HG03064 (cell line): ENCODE measurements around the gene C6.

Experiments
- ATAC-seq: cut with Tn5 transposase; IDR thresholded peaks from one replicate; pipeline ENCODE4 v1.9.1; 2021; ENCODE audit warnings: low read depth; ENCODE audit not compliant: unreplicated experiment

C6 gene

DNA sequence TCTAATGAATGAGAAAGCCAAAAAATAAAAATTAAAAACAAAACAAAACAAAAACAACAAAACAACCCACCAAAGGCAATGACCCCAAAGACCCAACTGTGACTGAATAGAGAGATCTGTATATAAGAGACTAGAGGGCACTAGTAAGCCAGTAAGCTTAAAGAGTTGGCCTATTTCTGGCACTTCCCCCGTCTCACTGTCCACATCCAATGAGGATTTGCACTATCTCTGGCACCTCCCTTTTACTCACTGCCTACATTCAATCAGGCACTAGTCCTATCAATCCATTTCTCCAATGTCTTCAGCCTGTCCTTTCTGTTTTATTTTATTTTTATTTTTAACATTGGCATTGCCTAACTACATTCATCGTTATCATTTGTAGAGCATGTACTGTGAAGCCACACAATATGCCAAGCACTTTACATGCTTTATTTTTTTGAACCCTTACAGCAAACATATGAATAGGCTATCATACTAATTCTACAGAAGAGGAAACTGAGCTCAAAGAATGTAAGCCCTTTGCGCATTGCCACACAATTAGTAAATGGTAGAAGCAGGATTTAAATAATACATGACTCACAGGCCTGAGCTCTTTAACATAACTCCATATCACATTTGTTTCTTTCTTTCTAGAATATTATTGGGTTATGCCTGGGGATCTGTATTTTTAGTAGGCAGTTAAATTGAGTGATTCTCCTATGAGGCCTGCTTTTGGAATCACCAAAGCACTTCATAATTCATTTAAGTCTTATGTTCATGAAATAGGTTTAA lies 70.0 kb downstream of the C6 start:
- no peak for ATAC-seq

DNA sequence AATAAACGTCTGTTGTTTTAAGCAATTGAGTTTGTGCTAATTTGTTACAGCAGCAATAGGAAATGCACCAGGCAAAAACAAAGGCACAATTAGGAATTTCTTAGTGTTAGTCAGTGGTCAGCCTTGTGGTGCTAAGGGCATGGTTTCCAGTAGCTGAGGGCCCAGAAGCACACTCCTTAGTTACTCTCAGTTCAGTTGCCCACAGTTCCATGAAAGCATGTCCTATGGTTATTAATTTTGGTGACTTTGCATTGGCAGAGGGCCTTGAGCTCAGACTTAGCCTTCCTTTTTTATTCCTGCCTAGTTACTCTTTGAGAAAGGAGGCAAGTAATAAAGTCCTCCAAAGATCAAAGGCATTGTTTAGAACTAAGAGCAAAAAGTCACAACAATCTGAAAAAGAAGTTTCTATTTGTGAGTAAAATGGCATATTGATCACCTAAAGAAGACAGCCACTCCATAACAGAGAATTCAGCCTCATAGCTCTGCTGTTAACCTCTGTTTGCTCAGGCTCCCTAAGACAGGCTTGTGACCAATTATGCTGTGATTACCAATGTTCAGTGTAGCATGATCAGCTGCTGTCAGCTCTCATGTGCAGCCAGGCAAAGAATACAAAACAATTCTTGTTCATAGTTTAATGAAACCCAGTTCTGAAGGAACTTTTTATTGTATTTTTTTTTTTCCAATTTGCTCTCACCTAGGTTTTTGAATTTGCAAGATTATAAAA lies 85.2 kb downstream of the C6 start:
- ATAC-seq: no peak

DNA sequence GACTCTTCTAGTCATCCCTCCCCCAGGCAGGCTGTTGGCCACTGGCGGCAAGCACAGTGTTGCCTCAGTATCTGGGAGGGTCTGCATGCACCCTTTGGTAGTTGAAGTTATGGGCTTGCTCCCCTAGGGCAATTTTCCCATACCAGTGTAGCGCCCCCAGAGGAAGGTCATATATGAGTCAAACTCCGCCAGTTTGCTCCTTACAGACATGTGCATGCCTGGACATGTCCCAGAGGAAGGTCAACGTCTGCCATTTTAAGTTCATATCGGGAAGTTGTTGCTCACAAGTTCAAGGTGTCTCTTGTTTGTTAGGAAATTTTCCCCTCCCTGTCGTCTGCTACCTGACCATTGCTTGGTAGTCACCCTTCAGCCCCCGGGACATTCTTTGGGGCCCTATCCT lies 90.9 kb downstream of the C6 start:
- ATAC-seq: no peak

DNA sequence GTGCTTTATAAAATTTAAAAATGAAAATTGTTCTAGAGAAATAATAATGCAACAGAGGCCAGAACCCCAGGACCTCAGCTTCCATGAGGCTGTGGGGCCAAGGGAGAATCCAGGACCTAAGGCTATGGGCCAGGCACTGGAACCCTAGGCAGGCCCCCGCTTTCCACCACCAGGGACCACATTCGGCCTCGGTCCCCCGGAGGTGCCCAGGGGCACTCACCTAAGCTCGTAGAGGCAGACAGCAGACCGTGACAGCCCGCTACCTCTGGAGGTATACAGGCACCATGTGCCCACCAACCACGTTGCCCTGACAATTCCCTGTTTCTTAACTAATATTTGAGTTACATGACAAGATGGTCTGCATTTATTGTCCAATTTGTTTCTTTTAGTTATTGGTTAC lies 92.7 kb downstream of the C6 start:
- ATAC-seq: no peak

DNA sequence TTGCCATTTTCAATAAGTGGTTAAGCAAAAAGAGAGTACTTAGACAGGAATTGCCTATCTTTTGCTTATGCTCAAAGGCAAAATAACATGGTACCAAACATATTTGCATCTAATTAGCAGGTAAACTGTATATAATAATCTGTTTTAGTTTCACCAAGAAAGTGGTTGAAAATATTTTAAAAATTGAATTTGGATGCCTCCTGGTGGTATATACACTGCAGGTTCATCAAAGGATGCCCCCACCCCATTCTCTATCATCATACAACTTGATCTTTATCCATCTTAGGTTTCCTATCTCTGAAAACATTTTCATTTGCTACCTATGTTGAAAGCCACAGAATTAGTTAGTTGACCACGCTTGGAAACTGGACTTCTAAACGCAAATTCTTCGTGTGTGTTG lies 95.2 kb downstream of the C6 start:
- ATAC-seq: no peak

DNA sequence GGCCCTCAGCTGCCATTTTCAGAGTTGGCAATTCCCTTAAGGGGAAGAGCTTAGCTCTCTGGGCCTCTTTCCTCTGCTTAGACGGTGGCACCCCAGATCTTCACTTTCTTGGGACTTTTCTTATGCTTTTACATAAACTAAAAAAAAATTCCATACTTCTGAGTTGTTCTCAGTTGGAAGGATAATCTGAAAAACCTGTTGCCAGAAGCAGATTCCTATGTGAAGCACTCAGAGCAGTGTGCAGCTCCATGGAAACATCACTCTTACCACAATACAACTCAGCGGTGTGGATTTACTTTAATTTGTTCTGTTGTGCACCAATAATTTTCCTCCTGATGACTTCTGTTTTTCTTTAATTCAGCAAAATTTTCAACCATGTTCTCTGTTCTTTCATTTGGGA lies 98.1 kb downstream of the C6 start:
- ATAC-seq: no peak

DNA sequence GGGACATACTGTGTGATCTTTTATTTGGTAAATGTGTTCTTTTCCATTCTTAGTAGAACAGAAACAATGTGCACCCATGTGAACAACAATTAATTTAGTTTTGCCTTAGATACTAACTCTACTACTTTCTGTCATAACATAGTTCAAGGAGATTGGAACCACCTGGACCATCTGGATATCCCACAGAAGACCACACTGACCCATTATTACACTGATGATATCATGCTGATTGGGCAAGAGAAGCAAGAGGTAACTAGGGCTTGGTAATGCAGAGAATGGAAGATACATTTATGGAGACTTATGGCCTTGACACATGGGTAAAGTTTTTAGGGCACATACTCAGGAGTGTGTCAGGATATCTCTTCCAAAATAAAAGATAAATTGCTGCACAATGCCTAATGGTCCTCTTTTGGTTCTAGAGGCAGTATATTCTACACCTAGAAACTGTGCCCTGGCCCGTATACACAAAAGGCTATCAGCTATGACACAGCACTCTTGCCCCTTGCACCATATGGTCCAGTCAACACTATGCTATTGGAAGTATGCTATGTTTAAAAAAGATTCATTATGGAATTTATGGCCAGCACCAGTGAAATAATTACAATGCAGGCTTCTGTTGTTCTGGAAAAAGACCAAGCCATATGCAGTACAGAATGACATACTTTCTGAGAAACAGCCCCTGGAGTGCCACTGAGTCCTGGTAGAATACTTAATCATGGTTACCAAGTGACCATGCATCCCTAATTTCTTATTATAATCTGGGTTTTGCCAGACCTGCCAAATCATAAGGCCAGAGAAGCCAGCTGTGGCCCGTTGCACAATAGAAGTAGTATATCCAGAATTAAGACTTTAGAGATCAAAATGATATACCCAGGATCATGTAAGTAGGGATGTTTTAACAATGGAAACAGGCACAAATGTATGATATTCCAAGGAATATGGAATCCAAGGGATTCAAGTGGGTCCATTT lies 100.6 kb downstream of the C6 start:
- ATAC-seq: no peak

DNA sequence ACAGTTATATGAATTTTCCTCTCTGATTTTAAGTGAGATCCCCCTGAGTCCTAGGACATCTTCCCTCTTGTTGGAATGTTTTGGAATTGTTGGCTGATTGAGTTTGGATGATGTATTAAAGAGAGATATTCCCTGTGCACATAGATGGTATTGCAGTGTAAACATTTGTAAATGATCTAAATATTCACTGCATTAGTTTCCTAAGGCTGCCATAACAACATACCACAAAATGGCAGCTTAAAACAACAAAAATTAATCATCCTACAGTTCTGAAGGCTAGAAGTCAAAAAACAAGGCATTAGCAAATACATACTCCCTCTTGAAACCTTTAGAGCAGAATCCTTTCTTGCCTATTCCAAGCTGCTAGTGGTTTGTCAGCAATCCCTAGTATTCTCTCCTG lies 104.1 kb downstream of the C6 start:
- ATAC-seq: no peak

DNA sequence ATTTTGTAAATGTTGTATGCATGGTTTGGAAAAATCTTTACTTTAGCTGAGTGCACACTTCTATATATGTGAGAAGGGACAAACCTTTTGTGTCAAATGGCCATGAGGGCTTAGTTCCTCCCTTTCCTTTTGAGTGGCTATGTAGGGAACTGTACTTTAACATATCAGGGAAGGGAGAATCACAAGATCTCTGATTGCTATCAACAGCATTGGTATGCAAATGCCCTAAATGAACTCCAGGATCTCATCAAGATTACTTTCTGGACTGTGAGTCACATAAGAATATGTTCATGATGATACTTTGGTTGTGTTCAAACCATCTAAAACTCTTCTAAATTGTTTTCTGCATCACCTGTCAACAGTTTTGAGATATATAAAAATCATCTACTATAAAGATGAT lies 111.0 kb downstream of the C6 start:
- no peak for ATAC-seq

DNA sequence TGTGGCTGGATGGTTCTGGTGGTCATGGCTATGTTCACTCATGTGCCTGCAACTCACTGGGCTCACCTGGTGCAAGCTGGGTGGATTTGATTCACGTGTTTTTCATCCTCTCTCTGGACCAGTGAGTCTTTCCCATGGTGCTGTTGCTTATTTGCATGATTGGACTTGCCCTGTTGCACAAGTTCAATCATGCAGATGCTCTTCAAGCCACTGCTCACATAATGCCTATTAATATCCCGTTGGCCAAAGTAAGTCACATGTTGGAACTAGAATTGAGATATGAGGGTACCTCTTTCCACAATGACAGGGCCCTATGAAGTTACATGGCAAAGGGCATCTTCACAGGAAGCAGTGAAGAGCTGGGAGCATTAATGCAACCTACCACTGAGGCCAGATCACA lies 115.7 kb downstream of the C6 start:
- no peak for ATAC-seq

DNA sequence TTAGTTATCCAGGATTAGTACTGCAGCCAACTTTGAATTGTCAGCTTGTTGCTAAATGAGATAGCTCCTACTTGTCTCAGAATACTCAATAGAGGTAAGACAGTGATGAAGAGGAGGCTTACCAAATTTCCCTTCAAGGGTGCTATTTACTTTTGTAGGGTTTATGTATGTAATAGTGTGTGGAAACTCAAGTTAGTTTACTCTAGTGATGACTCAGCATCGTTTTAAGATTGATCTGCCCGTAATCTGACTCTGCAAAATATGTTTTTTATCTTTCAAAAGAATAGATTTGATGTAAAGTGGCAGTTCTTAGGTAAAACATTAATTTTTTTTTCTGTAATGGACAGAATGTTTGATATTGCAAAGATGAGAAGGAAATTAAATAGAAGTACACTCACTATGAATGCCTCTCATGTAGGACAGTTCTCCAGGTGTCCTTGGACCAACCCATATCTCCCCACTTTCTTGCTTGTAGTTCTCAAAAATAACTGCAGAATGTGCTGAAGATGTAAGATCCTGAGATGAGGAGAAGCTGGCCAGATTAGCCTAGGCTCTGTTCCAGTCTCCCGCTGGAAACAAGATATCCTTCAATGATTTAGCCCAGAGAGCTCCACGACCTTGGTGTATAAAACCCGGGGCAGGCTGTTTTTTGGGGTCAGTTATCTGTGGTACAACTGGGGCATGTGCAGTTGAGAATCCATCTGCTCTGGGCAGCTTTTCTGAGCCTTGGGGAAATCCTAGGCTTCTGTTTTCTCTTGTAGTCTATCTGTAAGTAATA lies 117.8 kb downstream of the C6 start:
- ATAC-seq: no peak

DNA sequence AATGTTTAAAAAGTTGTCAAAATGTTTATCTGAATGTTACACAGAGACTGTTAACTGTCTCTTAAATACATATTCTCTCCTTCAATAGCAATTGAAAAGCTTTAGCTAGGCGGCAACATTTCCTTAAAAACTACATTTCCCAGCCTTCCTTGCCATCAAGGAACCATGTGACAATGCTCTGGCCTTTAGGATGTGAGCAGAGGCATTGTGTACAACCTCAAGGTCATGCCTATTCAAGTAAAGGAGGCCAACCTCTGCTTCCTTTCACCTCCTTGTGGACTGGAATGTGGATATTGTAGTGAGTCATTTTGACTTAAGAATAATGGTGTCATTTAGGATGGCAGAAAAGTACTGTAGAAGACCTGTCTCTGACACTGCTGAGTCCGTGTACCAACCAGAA lies 118.5 kb downstream of the C6 start:
- ATAC-seq: no peak

DNA sequence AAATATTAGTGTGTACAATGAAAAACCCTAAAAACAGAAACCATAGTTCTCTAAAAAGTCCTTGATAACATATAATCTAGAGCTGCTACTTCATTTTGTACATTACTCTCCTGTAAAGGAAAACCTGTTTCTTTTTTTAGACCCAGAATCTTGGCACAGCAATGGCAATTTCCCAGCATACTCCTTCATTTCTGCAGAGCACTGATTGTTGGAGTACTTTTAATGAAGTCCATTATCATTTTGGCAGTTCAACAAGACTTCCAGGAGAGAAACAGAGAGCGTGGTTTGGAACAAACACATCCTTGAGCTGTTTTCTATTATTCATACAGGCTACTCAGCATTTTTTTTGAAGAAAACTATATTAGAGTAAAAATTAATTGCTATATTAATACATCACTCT lies 119.5 kb downstream of the C6 start:
- ATAC-seq: no peak
